Effector memory CD8-positive, alpha-beta T cell (primary cell): ENCODE measurements around the gene TTC19.

Experiments
- ATAC-seq: fragments of 150-1000 bp; cut with Tn5 transposase; replicated peaks from 2 replicates; pipeline ENCODE4 v1.10.0; 2021; ENCODE audit warnings: mild to moderate bottlenecking, moderate library complexity
- DNase-seq, 3 experiments: peaks; one replicate each; pipeline ENCODE4 v3.0.0; 2021
- H3K27ac Mint-ChIP-seq, 2 donors: one replicate each; pipeline ENCODE4 v1.8.0; 2022; ENCODE audit warnings: mild to moderate bottlenecking in 2 of 2, mixed read lengths in 2 of 2, moderate library complexity in 2 of 2
- H3K27me3 Mint-ChIP-seq, 2 donors: one replicate each; pipeline ENCODE4 v1.8.0; 2022; ENCODE audit warnings: mixed read lengths in 2 of 2
- H3K36me3 Mint-ChIP-seq: one replicate; pipeline ENCODE4 v1.8.0; 2022; ENCODE audit warnings: mild to moderate bottlenecking, moderate library complexity, mixed read lengths; ENCODE audit not compliant: insufficient read depth
- H3K4me1 Mint-ChIP-seq, 2 donors: one replicate each; pipeline ENCODE4 v1.8.0; 2022; ENCODE audit warnings: low read depth in 2 of 2, mixed read lengths in 2 of 2
- H3K4me3 Mint-ChIP-seq, 2 donors: one replicate each; pipeline ENCODE4 v1.8.0; 2022; ENCODE audit warnings: mild to moderate bottlenecking in 2 of 2, mixed read lengths in 2 of 2, moderate library complexity in 2 of 2
- H3K9me3 Mint-ChIP-seq, 2 donors: one replicate each; pipeline ENCODE4 v1.8.0; 2022; ENCODE audit warnings: mixed read lengths in 2 of 2

TTC19 gene

GRCh38 chr17:15981208-15981607 lies 18.4 kb upstream of the TTC19 start:
- H3K27me3 Mint-ChIP-seq, result no peaks in the 10 kb centered on the region
- DNase-seq (no peak), ATAC-seq (no peak)
- no peaks in the 10 kb centered on the region for H3K4me1 Mint-ChIP-seq
- peaks cover 24% of the 10 kb centered on the region for H3K36me3 Mint-ChIP-seq
- H3K4me3 Mint-ChIP-seq, result no peak overlapping the region
- H3K9me3 Mint-ChIP-seq, result no peaks in the 10 kb centered on the region
- H3K27ac Mint-ChIP-seq, result peak overlapping the region in 1 of 2 donors; percentile 3

- Mint-ChIP-seq H3K9me3 (no peaks in the 10 kb centered on the region), H3K4me3 (no peak overlapping the region), H3K36me3 (peaks cover 30% of the 10 kb centered on the region), H3K27me3 (no peaks in the 10 kb centered on the region), H3K4me1 (no peaks in the 10 kb centered on the region), H3K27ac (peak overlapping the region in 1 of 2 donors; percentile 3)
- no peak for ATAC-seq
- no peak for DNase-seq
Observed at GRCh38 chr17:15981646-15982580, 17.7 kb upstream of the TTC19 start.

- no peak for DNase-seq
- Mint-ChIP-seq H3K4me3 (no peak overlapping the region), H3K4me1 (peaks cover 16 to 21% of the 10 kb centered on the region in 2 donors), H3K27ac (no peak overlapping the region), H3K36me3 (peaks cover 68% of the 10 kb centered on the region), H3K9me3 (no peaks in the 10 kb centered on the region), H3K27me3 (no peaks in the 10 kb centered on the region)
- no peak for ATAC-seq
Observed at GRCh38 chr17:15996322-15996721, 3.3 kb upstream of the TTC19 start.

GRCh38 chr17:15998031-15998562 lies 1.5 kb upstream of the TTC19 start:
- H3K4me3 Mint-ChIP-seq, result peak overlapping the region; percentile 69 to 92
- H3K27me3 Mint-ChIP-seq, result no peaks in the 10 kb centered on the region
- H3K9me3 Mint-ChIP-seq, result no peaks in the 10 kb centered on the region
- DNase-seq, result no peak
- peaks cover 68% of the 10 kb centered on the region for H3K36me3 Mint-ChIP-seq
- H3K4me1 Mint-ChIP-seq, result peaks cover 24 to 30% of the 10 kb centered on the region in 2 donors
- peak overlapping the region; percentile 94 to 97 for H3K27ac Mint-ChIP-seq
- no peak for ATAC-seq

GRCh38 chr17:15999974-16000827 lies 577 bp downstream of the TTC19 start:
- Mint-ChIP-seq H3K4me1 (peaks cover 25 to 34% of the 10 kb centered on the region in 2 donors), H3K4me3 (peak overlapping the region; percentile 69 to 92), H3K9me3 (no peaks in the 10 kb centered on the region), H3K27me3 (no peaks in the 10 kb centered on the region), H3K36me3 (peaks cover 72% of the 10 kb centered on the region), H3K27ac (peak overlapping the region; percentile 94 to 97)
- ATAC-seq, result no peak
- DNase-seq, result no peak

GRCh38 chr17:16001226-16001897 lies 1.7 kb downstream of the TTC19 start:
- H3K27ac Mint-ChIP-seq, result peak overlapping the region in 1 of 2 donors; percentile 94
- peaks cover 73% of the 10 kb centered on the region for H3K36me3 Mint-ChIP-seq
- H3K27me3 Mint-ChIP-seq, result no peaks in the 10 kb centered on the region
- peak overlapping the region; percentile 69 to 92 for H3K4me3 Mint-ChIP-seq
- H3K9me3 Mint-ChIP-seq, result no peaks in the 10 kb centered on the region
- no peak for ATAC-seq
- DNase-seq, result no peak
- H3K4me1 Mint-ChIP-seq, result peaks cover 25 to 34% of the 10 kb centered on the region in 2 donors

GRCh38 chr17:16002708-16003260 lies 3.2 kb downstream of the TTC19 start:
- no peak overlapping the region for H3K4me3 Mint-ChIP-seq
- no peaks in the 10 kb centered on the region for H3K27me3 Mint-ChIP-seq
- ATAC-seq (no peak), DNase-seq (no peak)
- H3K36me3 Mint-ChIP-seq, result peaks cover 79% of the 10 kb centered on the region
- no peaks in the 10 kb centered on the region for H3K9me3 Mint-ChIP-seq
- H3K27ac Mint-ChIP-seq, result peak overlapping the region; percentile 44 to 62
- peaks cover 25 to 34% of the 10 kb centered on the region in 2 donors for H3K4me1 Mint-ChIP-seq

- Mint-ChIP-seq H3K4me3 (no peak overlapping the region), H3K4me1 (peaks cover 25 to 41% of the 10 kb centered on the region in 2 donors), H3K36me3 (peaks cover 85% of the 10 kb centered on the region), H3K27ac (peak overlapping the region in 1 of 2 donors; percentile 62), H3K9me3 (no peaks in the 10 kb centered on the region), H3K27me3 (no peaks in the 10 kb centered on the region)
- no peak for ATAC-seq
- no peak for DNase-seq
Observed at GRCh38 chr17:16003841-16004240, 4.2 kb downstream of the TTC19 start.

GRCh38 chr17:16005636-16006035 lies 6.0 kb downstream of the TTC19 start:
- Mint-ChIP-seq H3K27ac (peak overlapping the region in 1 of 2 donors; percentile 33), H3K4me1 (peaks cover 20 to 31% of the 10 kb centered on the region in 2 donors), H3K36me3 (peaks cover 84% of the 10 kb centered on the region), H3K9me3 (no peaks in the 10 kb centered on the region), H3K4me3 (no peak overlapping the region), H3K27me3 (no peaks in the 10 kb centered on the region)
- ATAC-seq (no peak), DNase-seq (no peak)

- Mint-ChIP-seq H3K27ac (no peak overlapping the region), H3K4me1 (peaks cover 10 to 25% of the 10 kb centered on the region in 2 donors)
Observed at GRCh38 chr17:16007439-16007838, 7.8 kb downstream of the TTC19 start.

GRCh38 chr17:16013943-16014407 lies 14.4 kb downstream of the TTC19 start:
- Mint-ChIP-seq H3K9me3 (no peaks in the 10 kb centered on the region), H3K4me1 (peaks cover 8 to 14% of the 10 kb centered on the region in 2 donors), H3K36me3 (peaks cover 77% of the 10 kb centered on the region), H3K27me3 (no peaks in the 10 kb centered on the region), H3K4me3 (no peak overlapping the region), H3K27ac (peak overlapping the region in 1 of 2 donors; percentile 32)
- no peak for ATAC-seq
- no peak for DNase-seq

More at GRCh38 chr17:16007439-16007838, 7.8 kb downstream of the TTC19 start:
- no peak for ATAC-seq
- no peaks in the 10 kb centered on the region for H3K9me3 Mint-ChIP-seq
- H3K27me3 Mint-ChIP-seq, result no peaks in the 10 kb centered on the region
- no peak for DNase-seq
- peaks cover 86% of the 10 kb centered on the region for H3K36me3 Mint-ChIP-seq
- no peak overlapping the region for H3K4me3 Mint-ChIP-seq

- Mint-ChIP-seq H3K4me1 (peaks cover 6 to 19% of the 10 kb centered on the region in 2 donors), H3K9me3 (no peaks in the 10 kb centered on the region), H3K27me3 (no peaks in the 10 kb centered on the region), H3K27ac (peak overlapping the region in 1 of 2 donors; percentile 46), H3K4me3 (no peak overlapping the region), H3K36me3 (peaks cover 79% of the 10 kb centered on the region)
- no peak for DNase-seq
- ATAC-seq, result no peak
Observed at GRCh38 chr17:16019347-16019746, 19.7 kb downstream of the TTC19 start.
